Aorta (tissue), 5 donors: ENCODE results near the gene TNP2. TPM values are rescaled to one million over a fixed set of nuclear protein-coding genes. Genes with fewer than 3 reads are reported as not detected.

ENCODE experiments used
- ATAC-seq: fragments of 200-7000 bp; cut with Tn5 transposase; one replicate; pipeline ENCODE4 v1.9.1; 2022; ENCODE audit warnings: moderate library complexity; ENCODE audit not compliant: low FRiP score
- DNase-seq, 2 donors: peaks; one replicate each; pipeline ENCODE4 v3.0.0-alpha.2; 2020
- H3K27ac ChIP-seq, 2 donors: one replicate each; pipeline ENCODE4 v1.5.1; 2013; ENCODE audit warnings: low read length in 2 of 2, mild to moderate bottlenecking in 2 of 2, moderate library complexity in 2 of 2, control low read depth in 1 of 2, inconsistent platforms in 1 of 2, low read depth in 1 of 2
- H3K27me3 ChIP-seq, 2 donors: one replicate each; pipeline ENCODE4 v1.6.1; 2013; ENCODE audit warnings: control low read depth in 1 of 2, low read length in 1 of 2, mild to moderate bottlenecking in 1 of 2, moderate library complexity in 1 of 2; ENCODE audit not compliant: insufficient read depth in 2 of 2, control insufficient read depth in 1 of 2
- H3K36me3 ChIP-seq, 2 donors: one replicate each; pipeline ENCODE4 v1.6.1; 2013; ENCODE audit warnings: control low read depth in 1 of 2, low read length in 1 of 2, mild to moderate bottlenecking in 1 of 2; ENCODE audit not compliant: insufficient read depth in 2 of 2, control insufficient read depth in 1 of 2
- H3K4me1 ChIP-seq, 2 donors: one replicate each; pipeline ENCODE4 v1.6.1; 2013; ENCODE audit warnings: low read length in 2 of 2, control low read depth in 1 of 2, mild to moderate bottlenecking in 1 of 2, moderate library complexity in 1 of 2; ENCODE audit not compliant: insufficient read depth in 2 of 2, control insufficient read depth in 1 of 2
- H3K4me3 ChIP-seq, 2 donors: one replicate each; pipeline ENCODE4 v1.5.1; 2013; ENCODE audit warnings: low read length in 2 of 2, control low read depth in 1 of 2, mild to moderate bottlenecking in 1 of 2
- H3K9me3 ChIP-seq: one replicate; pipeline ENCODE4 v1.6.1; 2013; ENCODE audit warnings: mild to moderate bottlenecking, low read length; ENCODE audit not compliant: control insufficient read depth
- WGBS, 2 donors: extraction: QIAGEN DNeasy Blood & Tissue Kit; methylation state at CpG; one replicate each; pipeline ENCODE4 v1.1.7; 2013; 5-methylcytosine and 5-hydroxymethylcytosine counted together
- intact Hi-C, 2 donors: fragments of 100-400 bp; cut with DNase I; formaldehyde crosslinking; loops; one replicate each; pipeline versions ENCODE4 v1.14.2 to v1.15.0; 2022
- polyA plus RNA-seq, 2 donors: library from polyadenylated mRNA; stranded (reverse); fragments of 200-250 nt; gene quantifications; one replicate each; pipeline ENCODE4 v1.2.3, GENCODE V29; 2013
- total RNA-seq, 2 donors: library from RNA; stranded (reverse); fragmentation: NEBNext Ultra II Directional; extraction: Animal tissue kit (Norgen Biotek cat#: 25700); gene quantifications; one replicate each; pipeline ENCODE4 v1.2.1, GENCODE V29; 2021
- donor health status: healthy with polysubstance abuse.
- donor health status: Bipolar disorder and iron deficiency.
- donor health status: DM: no; HTN: no; CAD: no.
- donor health status: DM: no; HTN: no; CAD: no.
- donor health status: DM: yes; HTN: yes; CAD: no.

The TNP2 gene
- total and polyA plus RNA-seq, 4 donors: not detected

DNA sequence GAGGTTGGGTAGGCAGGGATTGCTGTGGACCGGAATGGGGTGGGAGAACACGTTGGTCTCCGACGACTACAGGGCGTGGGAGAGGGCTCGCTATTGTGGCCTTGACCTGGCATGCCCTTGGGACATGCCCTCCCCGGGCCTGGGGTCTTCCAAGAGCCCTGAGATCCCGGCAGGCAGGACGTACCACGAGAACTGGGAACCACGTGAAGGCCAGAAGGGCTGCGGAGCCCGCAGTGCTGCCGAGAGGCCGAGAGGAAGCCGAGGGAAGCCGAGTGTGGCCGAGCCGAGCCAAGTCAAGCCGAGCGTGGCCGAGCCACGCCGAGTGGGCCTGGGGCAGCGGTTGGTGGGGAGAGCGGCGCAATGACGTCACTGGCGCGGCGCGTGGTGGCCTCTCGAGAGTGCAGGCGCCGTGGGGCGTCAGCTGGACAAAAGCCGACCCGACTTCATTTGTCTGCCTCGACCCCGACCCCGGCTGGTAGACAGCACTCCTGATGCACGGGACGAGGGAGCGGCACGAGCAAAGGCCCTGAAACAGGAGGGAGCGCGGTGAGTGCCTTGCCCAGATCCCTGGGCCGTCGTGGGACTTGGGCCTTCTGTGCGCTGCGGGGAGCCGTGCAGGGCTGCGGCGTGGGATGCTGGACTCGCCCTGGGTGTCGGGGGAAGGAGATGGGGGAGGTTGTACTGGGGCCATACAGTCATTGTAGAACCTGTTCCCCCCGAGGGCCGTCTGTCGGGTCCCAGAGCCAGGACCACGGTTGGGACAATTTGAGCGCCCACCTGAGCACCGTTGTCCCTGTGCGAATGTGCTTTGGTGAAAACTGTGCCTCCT, 19.7 kb downstream of the TNP2 start:
- no peak for ATAC-seq
- Histone ChIP-seq H3K27me3 (no peaks in the 10 kb centered on the region), H3K36me3 (no peaks in the 10 kb centered on the region), H3K27ac (no peak overlapping the region), H3K4me3 (no peak overlapping the region), H3K4me1 (no peaks in the 10 kb centered on the region), H3K9me3 (no peaks in the 10 kb centered on the region)
- intact Hi-C loops: loop anchor here in 1 of 2 donors (10.0 kb wide), 1 partner anchor 145 kb away; no protein-coding TSS in a partner anchor
- WGBS, 2 donors: 92 to 94% methylated on average over 63 of the region's 63 CpGs
- no peak for DNase-seq

DNA sequence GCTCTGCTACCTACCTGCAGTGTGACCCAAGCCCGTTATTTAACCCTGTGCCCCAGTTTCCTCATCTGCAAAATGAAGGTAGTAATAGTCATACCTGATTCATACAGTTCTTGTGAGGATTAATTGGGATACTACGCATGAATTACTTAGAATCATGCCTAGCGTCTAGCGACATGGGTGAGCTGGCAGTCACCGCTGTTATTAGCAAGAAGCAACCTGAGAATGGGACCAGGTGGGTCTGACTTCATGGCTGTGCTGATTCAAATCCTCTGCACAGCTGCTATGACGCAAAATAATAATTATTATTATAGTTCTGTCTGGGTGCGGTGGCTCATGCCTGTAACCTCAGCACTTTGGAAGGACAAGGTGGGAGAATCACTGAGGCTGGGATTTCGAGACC, 21.0 kb downstream of the TNP2 start:
- H3K4me3 ChIP-seq: no peak overlapping the region

DNA sequence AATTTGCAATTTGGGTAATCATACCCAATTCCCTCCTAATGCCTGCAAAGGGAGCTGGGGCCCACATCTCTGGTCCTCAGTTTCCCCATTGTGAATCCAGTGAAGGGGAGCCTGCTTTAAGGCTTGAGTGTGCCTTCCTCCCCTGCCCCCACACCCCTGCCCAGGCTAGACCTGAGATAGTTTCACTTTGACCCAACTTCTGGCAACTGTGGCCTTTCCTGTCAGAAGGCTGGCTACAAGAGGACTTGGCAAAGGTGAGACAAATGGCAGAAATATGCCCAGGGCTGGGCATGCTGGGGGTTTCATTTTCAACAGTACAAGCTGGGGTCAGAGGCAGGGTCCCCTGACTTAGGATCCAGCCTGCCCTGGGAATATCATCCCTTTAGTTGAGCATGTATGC, 23.1 kb downstream of the TNP2 start:
- Histone ChIP-seq H3K27ac (no peak overlapping the region), H3K9me3 (no peaks in the 10 kb centered on the region), H3K4me1 (no peaks in the 10 kb centered on the region), H3K4me3 (no peak overlapping the region), H3K36me3 (no peaks in the 10 kb centered on the region), H3K27me3 (no peaks in the 10 kb centered on the region)
- no peak for ATAC-seq
- intact Hi-C loops: no loop called here
- DNase-seq: no peak

More for the DNA sequence above, 21.0 kb downstream of the TNP2 start:
- H3K27me3 ChIP-seq: no peaks in the 10 kb centered on the region
- no peaks in the 10 kb centered on the region for H3K9me3 ChIP-seq
- DNase-seq (no peak), ATAC-seq (no peak)
- intact Hi-C loops: no loop called here
- H3K4me1 ChIP-seq: no peaks in the 10 kb centered on the region
- 96 to 97% methylated on average over 8 of the region's 8 CpGs for WGBS, 2 donors
- H3K36me3 ChIP-seq: no peaks in the 10 kb centered on the region
- H3K27ac ChIP-seq: no peak overlapping the region

DNA sequence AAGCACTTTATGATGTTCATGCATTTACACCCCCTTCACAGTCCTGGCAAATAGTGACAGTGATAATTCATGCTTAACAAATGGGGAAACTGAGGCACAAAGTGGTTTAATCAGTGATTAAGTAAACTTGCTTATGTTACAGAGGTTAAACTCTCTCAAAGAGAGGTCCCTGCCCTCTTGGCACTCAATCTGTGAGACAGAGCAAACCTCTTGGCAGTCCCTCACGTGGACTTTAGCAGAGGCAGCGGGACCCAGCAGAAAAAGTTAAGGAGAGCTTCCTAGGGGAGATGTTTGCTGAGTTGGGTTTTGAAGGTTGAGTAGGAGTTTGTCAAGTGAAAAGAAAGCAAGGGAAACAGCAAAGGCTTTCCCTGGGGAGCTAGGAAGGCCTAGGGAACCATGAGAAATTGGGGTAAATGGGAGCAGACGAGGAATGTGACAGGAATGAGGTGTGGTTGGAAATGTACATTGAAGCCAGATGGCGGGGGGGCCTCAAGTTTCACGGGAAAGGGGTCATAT, 23.8 kb downstream of the TNP2 start:
- Histone ChIP-seq H3K9me3 (no peaks in the 10 kb centered on the region), H3K36me3 (no peaks in the 10 kb centered on the region), H3K27me3 (no peaks in the 10 kb centered on the region), H3K4me1 (no peaks in the 10 kb centered on the region), H3K27ac (no peak overlapping the region), H3K4me3 (no peak overlapping the region)
- ATAC-seq (no peak), DNase-seq (no peak)
- intact Hi-C loops: no loop called here
- 76 to 78% methylated on average over 5 of the region's 5 CpGs for WGBS, 2 donors

DNA sequence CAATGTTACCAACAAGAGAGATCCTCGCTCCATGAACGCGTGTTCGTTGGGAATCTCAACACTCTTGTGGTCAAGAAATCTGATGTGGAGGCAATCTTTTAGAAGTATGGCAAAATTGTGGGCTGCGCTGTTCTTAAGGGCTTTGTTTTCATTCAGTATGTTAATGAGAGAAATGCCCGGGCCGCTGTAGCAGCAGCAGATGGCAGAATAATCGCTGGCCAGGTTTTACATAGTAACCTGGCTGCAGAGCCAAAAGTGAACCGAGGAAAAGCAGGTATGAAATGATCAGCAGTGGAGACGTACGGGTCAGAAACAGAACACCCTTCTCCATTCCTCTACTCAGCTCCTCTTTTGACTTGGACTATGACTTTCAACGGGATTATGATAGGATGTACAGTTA, 26.5 kb downstream of the TNP2 start:
- H3K27me3 ChIP-seq: no peaks in the 10 kb centered on the region
- no peaks in the 10 kb centered on the region for H3K36me3 ChIP-seq
- DNase-seq: no peak
- WGBS, 2 donors: 86 to 91% methylated on average over 12 of the region's 12 CpGs
- H3K4me3 ChIP-seq: no peak overlapping the region
- no peaks in the 10 kb centered on the region for H3K4me1 ChIP-seq
- no peak overlapping the region for H3K27ac ChIP-seq
- no peak for ATAC-seq
- intact Hi-C loops: no loop called here
- no peaks in the 10 kb centered on the region for H3K9me3 ChIP-seq

DNA sequence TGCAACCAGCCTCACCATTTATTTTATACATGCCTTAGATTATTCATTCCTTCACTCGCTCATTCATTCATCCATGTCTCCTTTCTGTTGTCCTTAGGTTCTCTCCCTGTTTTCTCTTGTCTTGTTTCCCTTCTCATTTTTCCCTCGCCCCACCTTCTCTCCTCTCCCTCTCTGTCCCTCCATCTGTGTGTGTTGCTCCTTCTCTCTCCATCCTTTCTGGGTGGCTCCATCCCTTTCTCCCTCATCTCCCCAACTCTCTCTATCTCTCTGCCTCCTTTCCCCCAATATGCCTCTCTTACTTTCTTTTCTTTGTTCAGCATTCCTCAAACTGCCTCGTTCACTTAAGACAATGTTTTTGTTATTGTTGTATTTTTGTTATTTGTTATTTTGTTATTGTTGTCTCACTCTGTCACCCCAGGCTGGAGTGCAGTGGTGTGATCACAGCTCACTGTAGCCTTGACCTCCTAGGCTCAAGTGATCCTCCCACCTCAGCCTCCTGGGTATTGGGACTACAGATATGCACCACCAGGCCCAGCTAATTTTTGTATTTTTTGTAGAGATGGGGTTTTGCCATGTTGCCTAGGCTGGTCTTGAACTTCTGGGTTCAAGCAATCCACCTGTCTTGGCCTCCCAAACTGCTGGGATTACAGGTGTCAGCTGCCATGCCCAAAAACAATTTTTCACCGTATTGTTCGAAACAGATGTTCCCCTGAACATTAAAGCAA, 27.5 kb downstream of the TNP2 start:
- no peak overlapping the region for H3K27ac ChIP-seq
- intact Hi-C loops: no loop called here
- ATAC-seq (no peak), DNase-seq (no peak)
- no peak overlapping the region for H3K4me3 ChIP-seq
- no peaks in the 10 kb centered on the region for H3K36me3 ChIP-seq
- no peaks in the 10 kb centered on the region for H3K27me3 ChIP-seq
- no peaks in the 10 kb centered on the region for H3K9me3 ChIP-seq
- whole genome bisulfite sequencing, 2 donors: 93% methylated on average over 5 of the region's 5 CpGs
- H3K4me1 ChIP-seq: no peaks in the 10 kb centered on the region

DNA sequence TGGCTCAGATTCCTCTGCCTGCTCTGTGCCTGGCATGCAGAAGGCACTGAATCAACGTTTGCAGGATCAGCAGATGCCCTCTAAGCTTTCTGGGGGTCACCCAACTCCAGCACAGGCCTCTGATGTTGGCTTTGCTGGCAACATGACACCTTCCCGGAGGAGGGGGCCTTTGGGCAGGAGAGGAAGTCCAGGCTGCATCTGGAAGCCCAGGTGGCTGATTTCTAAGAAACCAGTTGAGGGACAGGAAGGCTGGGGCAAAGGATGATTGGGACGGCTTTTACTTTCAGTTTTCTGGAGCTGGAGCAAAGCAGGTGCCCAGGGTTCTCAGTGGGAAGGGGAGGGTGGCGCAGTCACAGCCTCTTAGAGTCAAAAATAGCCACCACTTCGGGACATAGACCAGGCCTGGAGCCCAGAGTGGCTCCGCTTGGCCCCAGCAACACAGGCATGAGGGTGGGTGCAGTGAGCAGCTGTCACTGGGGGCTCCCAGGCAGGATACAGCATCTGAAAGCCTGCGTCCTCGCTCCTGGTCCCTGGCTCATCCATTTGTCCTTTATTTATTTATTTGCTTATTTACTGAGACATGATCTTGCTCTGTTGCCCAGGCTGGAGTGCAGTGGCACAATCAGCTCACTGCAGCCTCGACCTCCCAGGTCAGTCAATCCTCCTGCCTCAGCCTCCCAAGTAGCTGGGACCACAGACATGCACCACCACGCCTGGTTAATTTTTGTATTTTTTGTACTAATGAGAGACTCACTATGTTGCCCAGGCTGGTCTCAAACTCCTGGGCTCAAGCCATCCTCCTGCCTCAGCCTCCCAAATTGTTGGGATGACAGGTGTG, 28.3 kb downstream of the TNP2 start:
- no peak overlapping the region for H3K4me3 ChIP-seq
- peak; percentile 33 for ATAC-seq
- H3K4me1 ChIP-seq: no peaks in the 10 kb centered on the region
- DNase-seq: peak in 1 of 2 donors; percentile 48
- intact Hi-C loops: no loop called here
- no peaks in the 10 kb centered on the region for H3K36me3 ChIP-seq
- H3K27ac ChIP-seq: peak overlapping the region in 1 of 2 donors; percentile 27
- H3K27me3 ChIP-seq: no peaks in the 10 kb centered on the region
- H3K9me3 ChIP-seq: no peaks in the 10 kb centered on the region
- 39 to 40% methylated on average over 10 of the region's 10 CpGs for WGBS, 2 donors
